ENCODE measurements around the gene DYSF.

The DYSF gene

DNA sequence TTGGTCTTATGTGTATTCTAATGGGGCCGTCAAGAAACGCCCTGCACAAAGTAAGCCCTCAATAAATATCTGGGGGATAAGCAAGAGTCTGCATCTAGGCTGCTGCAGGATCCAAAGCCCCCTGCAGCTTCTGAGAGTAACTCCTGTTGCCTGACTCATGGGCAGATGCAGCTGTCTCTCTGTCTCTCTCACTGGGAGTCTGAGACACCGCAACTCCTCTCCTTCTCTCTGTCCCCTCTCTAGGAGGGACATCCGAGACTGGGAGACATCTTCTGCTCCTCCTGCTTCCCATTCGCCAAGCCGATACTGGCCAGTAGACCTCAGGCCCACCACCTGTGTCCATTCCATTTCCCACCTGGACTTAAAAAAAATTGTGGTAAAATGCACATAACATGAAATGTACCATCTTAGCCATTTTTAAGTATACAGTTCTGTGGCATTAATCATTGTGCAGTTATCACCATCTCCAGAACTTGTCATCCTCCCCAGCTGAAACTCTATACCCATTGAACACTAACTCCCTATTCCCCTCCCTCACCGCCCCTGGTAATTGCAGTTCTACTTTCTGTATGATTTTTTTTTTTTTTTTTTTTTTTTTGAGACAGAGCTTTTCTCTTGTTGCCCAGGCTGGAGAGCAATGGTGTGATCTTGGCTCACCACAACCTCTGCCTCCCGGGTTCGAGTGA lies 20.1 kb downstream of the DYSF start:
- TF ChIP-seq CTCF (IDR thresholded peaks at IDR 0.05; ENCODE audit: low read depth, low read length, missing control alignments) = no peak
- DNase-seq (ENCODE audit: low read depth) = no peak
- no peak overlapping the region for H3K4me3 ChIP-seq (ENCODE audit: low read depth, low read length)

- no peak for TF ChIP-seq CTCF (IDR thresholded peaks at IDR 0.05; ENCODE audit: low read depth, low read length, missing control alignments)
- DNase-seq (ENCODE audit: low read depth) = no peak
- H3K4me3 ChIP-seq (ENCODE audit: low read depth, low read length) = no peak overlapping the region
Observed at GRCh38 chr2:71474116-71474743, 20.9 kb downstream of the DYSF start.

- no peak for TF ChIP-seq CTCF (IDR thresholded peaks at IDR 0.05; ENCODE audit: low read depth, low read length, missing control alignments)
- no peak for DNase-seq (ENCODE audit: low read depth)
Observed at GRCh38 chr2:71474744-71475397, 21.5 kb downstream of the DYSF start.

GRCh38 chr2:71476495-71476894 lies 23.1 kb downstream of the DYSF start:
- TF ChIP-seq CTCF (IDR thresholded peaks at IDR 0.05; ENCODE audit: low read depth, low read length, missing control alignments) = no peak
- no peak overlapping the region for H3K4me3 ChIP-seq (ENCODE audit: low read depth, low read length)
- no peak for DNase-seq (ENCODE audit: low read depth)

More at GRCh38 chr2:71474744-71475397, 21.5 kb downstream of the DYSF start:
- H3K4me3 ChIP-seq (ENCODE audit: low read depth, low read length) = no peak overlapping the region

GRCh38 chr2:71477231-71477691 lies 23.9 kb downstream of the DYSF start:
- no peak overlapping the region for H3K4me3 ChIP-seq (ENCODE audit: low read depth, low read length)
- no peak for DNase-seq (ENCODE audit: low read depth)
- no peak for TF ChIP-seq CTCF (IDR thresholded peaks at IDR 0.05; ENCODE audit: low read depth, low read length, missing control alignments)

GRCh38 chr2:71478806-71479205 lies 25.4 kb downstream of the DYSF start:
- no peak for TF ChIP-seq CTCF (IDR thresholded peaks at IDR 0.05; ENCODE audit: low read depth, low read length, missing control alignments)
- DNase-seq (ENCODE audit: low read depth) = no peak
- H3K4me3 ChIP-seq (ENCODE audit: low read depth, low read length) = no peak overlapping the region
